NCI-H2171 treated with DMSO at 0.1 percent for 48 hours (cell line): ENCODE results near the gene MUC4.
"Not testable (repeated sequence)": the region's sequence is repeated elsewhere in the genome, so short reads cannot be mapped to it uniquely, and the experiment has no call there.

ENCODE experiments used
- DNase-seq: peaks from one replicate; lab custom pipeline; 2025; lab: John Stamatoyannopoulos, UW

MUC4 gene

DNA sequence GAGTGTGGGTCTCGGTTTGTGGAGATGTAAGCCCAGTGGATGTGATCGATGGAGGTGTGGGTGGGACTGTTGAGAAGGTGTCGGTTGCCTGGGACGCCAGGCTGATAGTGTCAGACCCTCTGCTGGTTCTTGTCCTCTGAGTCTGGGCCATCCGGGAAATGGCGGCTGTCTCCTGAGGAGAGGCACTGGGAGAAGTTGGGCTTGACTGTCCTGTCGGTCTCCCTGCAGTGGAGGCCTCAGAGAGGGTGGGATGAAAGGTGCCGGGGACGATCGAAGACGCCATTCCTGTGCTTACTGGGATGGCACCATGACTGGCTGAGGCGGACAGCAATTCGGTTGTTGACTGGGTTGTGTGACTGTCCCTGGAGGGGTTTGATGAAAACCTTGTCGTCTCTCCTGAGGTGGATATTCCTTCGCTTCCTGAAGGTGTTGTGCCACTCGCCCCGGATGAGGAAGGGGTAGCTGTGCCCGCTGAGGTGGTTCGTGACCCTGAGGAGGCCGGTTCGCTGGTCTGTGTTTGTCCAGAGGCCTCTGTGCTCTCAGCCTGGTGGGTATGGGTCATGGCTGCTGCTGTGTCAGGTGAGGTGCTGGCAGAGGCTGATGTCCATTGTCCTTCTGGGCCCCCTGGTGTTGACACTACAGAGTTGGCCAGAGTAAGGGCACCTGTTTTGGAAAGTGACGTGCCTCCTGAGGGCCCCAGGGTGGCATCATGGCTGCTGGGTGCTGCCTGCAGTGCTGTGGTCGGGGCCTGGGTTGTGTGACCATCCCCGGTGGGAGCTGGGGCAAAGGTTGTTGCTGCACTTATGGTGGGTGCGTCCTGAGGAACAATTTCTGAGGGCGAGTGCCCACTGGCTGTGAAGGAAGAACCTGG is 22.8 kb downstream of the MUC4 start:
- DNase-seq: no peak

GRCh38 chr3:195785781-195786405 is 25.8 kb downstream of the MUC4 start:
- DNase-seq: not testable (repeated sequence)

DNA sequence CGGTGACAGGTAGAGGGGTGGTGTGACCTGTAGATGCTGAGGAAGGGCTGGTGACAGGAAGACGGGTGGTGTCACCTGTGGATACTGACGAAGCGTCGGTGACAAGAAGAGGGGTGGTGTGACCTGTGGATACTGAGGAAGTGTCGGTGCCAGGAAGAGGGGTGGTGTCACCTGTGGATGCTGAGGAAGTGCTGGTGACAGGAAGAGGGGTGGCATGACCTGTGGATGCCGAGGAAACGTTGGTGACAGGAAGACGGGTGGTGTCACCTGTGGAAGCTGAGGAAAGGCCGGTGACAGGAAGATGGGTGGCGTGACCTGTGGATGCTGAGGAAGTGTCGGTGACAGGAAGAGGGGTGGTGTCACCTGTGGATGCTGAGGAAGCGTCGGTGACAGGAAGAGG is 27.7 kb downstream of the MUC4 start:
- DNase-seq: not testable (repeated sequence)

GRCh38 chr3:195781236-195781635 is 30.5 kb downstream of the MUC4 start:
- not testable (repeated sequence) for DNase-seq

GRCh38 chr3:195777975-195778374 is 33.8 kb downstream of the MUC4 start:
- DNase-seq: no peak

- DNase-seq: peak; percentile 27
These were observed 36.8 kb downstream of the MUC4 start for GRCh38 chr3:195774917-195775316.

DNA sequence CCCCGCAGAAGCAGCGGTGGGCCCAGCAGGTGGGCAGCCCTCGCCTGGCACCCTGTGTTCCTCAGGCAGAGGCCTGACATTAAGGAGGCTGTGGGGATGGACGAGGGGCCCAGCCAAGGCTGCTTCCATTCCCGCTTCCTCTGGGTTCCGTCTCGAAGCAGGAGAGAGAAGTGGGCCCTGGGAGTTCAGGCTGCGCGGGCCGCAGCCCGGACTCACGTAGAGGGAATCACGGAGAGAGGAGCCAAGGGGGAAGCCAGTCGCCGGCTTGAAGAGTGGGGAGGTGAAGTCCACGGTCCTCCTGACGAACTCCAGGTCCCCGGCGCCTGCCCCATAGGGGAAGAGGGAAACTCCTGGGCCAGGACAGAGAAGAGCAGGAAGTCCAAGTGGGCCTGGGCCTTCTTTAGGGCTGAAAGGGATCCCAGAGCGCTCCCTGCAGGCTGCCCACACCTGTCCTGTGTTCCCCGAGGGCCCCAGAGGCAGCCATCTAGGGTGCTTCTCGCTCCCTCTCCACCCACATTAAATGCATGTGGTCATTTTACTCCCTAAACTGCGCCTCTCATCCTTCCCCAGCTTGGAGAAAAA is 37.7 kb downstream of the MUC4 start:
- DNase-seq: no peak

GRCh38 chr3:195771646-195772300 is 40.0 kb downstream of the MUC4 start:
- no peak for DNase-seq

GRCh38 chr3:195770841-195771645 is 40.7 kb downstream of the MUC4 start:
- not testable (repeated sequence) for DNase-seq

DNA sequence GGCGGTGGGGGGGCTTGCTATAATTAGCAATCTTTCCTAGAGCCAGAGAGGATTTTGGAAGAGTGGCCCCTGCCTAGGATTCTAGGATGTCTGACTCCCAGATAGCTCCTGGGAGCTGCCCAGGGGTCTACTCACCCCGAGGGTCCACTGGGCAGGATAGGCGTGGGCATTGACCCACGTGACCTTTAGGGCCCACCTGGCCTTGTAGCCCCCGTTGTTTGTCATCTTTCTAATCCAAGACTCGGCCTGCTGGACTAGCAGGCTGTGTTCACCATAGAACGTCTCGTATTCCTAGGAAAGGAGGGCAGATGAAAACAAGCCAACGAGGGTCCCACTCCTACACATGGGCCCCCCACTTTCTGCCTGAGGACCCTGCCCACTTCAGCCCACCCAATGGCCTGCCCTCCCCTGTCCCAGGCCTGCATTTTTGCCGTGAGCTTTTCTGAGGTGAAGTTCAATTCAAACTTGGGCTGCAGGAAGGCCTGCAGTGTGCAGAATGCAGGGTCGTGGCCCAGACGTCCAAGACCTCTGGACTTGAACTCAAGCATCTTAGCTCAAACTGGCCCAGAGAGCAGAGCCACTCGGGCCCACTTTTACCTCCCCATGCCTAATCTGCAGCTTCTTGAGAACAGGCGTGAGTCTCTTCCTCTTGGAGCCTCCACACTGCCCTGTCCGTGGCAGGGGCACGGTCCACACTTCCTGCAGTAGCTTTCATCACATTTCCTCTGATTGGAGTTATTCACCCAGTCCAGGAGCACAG is 41.5 kb downstream of the MUC4 start:
- DNase-seq: no peak

- DNase-seq: no peak
These were observed 42.2 kb downstream of the MUC4 start for GRCh38 chr3:195769551-195769950.

GRCh38 chr3:195768831-195769303 is 42.9 kb downstream of the MUC4 start:
- peak; percentile 51 for DNase-seq

GRCh38 chr3:195768414-195768813 is 43.3 kb downstream of the MUC4 start:
- DNase-seq: no peak

DNA sequence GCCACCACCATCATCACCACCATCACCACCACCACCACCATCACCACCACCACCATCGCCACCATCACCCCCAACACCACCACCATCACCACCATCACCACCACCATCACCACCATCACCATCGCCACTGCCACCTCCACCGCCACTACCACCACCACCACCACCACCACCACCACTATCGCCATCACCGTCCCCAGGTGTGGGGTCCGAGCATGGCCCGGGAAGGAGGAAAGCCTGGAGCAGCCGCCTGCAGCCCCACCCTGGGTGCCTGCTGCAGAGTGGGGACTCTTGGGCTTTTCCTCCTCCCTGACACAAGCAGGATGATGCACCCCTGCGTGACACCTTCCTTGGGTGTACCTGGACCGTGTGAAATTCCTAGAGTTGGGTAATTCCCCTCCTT is 43.9 kb downstream of the MUC4 start:
- no peak for DNase-seq

- DNase-seq: no peak
These were observed 45.1 kb downstream of the MUC4 start for GRCh38 chr3:195766671-195767070.

DNA sequence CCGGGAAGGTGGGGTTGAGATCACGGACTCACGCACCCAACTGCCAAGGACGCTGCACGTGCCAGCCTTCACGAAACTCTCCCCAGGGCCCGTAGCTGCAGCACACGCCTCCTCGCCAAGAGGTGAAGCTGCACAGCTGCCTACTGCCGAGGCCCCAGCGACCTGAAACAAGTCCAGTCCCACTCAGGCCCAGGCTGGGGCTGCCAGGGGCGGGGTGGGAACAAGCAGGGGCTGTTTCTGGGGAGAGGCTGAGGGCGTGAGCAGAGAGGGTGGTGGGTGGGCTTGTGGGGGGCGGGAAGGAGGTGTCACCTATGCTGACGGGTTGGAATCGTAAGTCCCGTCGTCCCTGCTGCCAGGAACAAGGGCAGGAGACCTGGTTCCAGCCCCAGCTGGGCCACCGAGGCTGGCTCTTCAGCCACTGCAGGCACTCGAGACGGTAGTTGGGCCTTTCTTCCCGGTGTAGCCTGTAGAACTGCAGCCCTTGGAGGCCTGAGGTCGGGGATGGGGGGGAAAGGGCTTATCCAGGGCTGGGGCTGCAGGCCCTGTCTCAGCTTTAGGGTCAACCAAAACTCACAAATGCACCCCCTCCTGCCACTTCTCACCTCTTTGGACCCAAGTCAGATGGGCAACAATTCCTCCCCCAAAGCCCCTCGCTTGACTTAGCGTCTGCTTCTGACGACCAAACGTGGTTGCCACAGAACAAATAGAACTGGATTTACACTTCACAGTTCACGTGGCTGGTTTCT is 46.6 kb downstream of the MUC4 start:
- DNase-seq: no peak

DNA sequence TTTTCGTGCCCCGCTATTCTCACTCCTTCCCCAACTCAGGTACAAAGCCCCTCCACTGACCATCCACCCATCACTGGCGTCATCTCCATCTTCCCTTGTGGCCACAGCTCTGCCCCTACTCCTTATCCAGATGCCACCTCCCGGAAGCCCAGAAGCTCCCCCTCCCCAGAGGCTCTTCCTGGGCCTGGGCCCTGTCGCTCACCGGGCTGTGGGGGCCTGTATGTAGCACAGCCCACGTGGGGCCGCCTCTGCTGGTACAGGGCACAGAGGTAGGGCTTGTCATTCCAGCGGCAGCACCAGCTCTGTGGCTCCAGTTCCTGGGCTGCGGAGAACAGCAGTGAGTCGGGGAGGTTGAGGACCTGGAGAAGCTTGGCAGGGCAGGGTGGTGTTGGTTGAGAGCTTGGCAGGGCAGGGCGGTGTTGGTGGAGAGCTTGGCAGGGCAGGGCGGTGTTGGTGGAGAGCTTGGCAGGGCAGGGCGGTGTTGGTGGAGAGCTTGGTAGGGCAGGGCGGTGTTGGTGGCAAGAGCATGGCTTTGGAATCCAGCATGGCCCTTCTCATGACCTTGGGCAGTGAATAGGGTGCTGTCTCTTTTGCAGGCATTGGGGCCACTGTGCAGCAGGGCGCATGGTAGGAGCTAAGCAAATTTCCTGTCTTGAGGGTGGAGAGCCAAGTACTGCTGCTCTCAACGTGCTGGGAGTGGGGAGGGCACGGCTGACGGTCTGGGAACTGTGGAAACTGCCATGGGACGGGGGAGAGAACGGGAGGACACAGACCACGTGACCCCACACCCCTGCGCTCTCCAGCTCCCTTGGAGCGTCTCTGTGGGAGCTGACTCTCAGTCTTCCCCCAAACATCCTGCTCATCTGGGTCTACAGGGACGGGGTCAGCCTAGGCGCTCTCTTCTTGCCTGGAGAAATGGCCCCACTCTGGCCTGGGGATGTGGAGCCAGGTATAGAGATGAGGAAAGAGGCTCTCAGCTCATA is 47.6 kb downstream of the MUC4 start:
- DNase-seq: no peak

- DNase-seq: no peak
These were observed 48.5 kb downstream of the MUC4 start for GRCh38 chr3:195763076-195763830.
